Astrocyte of the spinal cord (primary cell): ENCODE data around the gene RTL1.

Source experiments
- DNase-seq: peaks from one replicate; pipeline ENCODE4 v3.0.0; 2011; ENCODE audit warnings: low read depth, low spot score
- H3K4me3 ChIP-seq: 2 replicates; pipeline ENCODE4 v1.5.1; 2011; ENCODE audit warnings: low read depth, mild to moderate bottlenecking, low read length, moderate library complexity
- CTCF ChIP-seq: IDR thresholded peaks from 2 replicates; pipeline ENCODE4 v1.5.1; 2012; ENCODE audit warnings: low read depth, mild to moderate bottlenecking, low read length, inconsistent platforms
- in situ Hi-C: cut with HindIII; loops from 2 replicates; pipeline ENCODE4 v1.10.0; 2017; ENCODE audit warnings: low sequenced_read_pairs

RTL1 gene

GRCh38 chr14:100903672-100904185 lies at the start of gene RTL1:
TSS of gene RTL1 (minus strand) at chr14:100903722. CDS start at chr14:100884788, 18,934 bp downstream.
- in situ Hi-C loops, result no loop called here
- TF ChIP-seq CTCF, result no peak
- no peak for DNase-seq
- H3K4me3 ChIP-seq, result no peak within 1 kb of the TSS

GRCh38 chr14:100950024-100950423 lies 46.5 kb upstream of the RTL1 start:
- H3K4me3 ChIP-seq, result no peak overlapping the region
- peak; percentile 21 for DNase-seq
- in situ Hi-C loops, result no loop called here
- no peak for TF ChIP-seq CTCF

GRCh38 chr14:100944052-100944451 lies 40.5 kb upstream of the RTL1 start:
- no peak for DNase-seq
- H3K4me3 ChIP-seq, result no peak overlapping the region
- in situ Hi-C loops, result no loop called here
- no peak for TF ChIP-seq CTCF

DNA sequence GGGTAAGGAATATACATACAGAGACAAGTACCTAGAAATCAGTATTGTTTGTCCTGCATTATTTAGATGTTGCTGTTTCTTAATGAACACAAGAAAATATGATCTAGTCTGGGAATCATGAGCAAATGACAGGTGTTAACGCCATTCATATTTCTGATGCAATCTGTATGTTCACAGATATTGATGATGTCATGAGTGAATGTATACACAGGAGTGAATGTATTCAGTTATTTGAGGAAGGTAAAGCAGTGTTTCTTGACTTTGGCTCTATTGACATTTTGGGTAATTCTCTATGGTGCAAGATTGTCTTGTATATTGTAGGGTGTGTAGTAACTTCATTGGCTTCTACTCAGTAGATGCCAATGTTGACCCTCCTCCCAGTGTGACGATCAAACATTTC lies 26.7 kb upstream of the RTL1 start:
- in situ Hi-C loops, result no loop called here
- no peak for DNase-seq
- no peak for TF ChIP-seq CTCF
- no peak overlapping the region for H3K4me3 ChIP-seq

DNA sequence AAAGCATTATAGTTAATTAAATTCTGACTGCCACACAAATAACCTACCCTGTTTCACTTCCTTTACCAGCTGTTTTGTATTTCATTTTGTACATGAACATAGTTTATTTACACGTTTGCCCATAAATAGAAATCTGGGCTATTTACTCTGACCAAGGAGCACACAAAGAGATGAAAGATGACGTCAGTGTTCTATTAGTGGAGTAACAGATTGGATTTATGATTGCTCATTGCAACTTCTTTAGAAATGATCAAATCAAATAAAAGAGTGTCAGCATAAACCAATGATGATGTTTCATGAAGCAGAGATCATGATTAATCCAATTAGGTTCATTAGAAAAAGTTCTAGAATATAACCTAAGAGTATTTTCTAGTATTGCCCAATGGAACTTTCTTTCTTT lies 12.0 kb upstream of the RTL1 start:
- in situ Hi-C loops, result no loop called here
- no peak for DNase-seq
- H3K4me3 ChIP-seq, result no peak overlapping the region
- TF ChIP-seq CTCF, result no peak

- H3K4me3 ChIP-seq, result no peak overlapping the region
- DNase-seq, result peak; percentile 20
- no peak for TF ChIP-seq CTCF
- in situ Hi-C loops, result no loop called here
These were observed 11.1 kb upstream of the RTL1 start for GRCh38 chr14:100914597-100915021.
